H1 (cell line): Measurements from ENCODE around the gene MTG1. TPM values are rescaled to one million over a fixed set of nuclear protein-coding genes. Genes with fewer than 3 reads are reported as not detected.
"Not testable (repeated sequence)": the region's sequence is repeated elsewhere in the genome, so short reads cannot be mapped to it uniquely, and the experiment has no call there.

ENCODE experiments used
- CTCF ChIA-PET: fragments of 300-600 bp; sonication (Branson Sonifier 250); formaldehyde crosslinking; loops from one replicate; lab custom pipeline; 2021; ENCODE audit not compliant: partially characterized antibody; lab: Charles Lee
- POLR2A ChIA-PET: fragments of 300-600 bp; sonication (Branson Sonifier 250); formaldehyde crosslinking; loops from one replicate; lab custom pipeline; 2021; ENCODE audit warnings: inconsistent platforms; ENCODE audit not compliant: partially characterized antibody; lab: Charles Lee
- DNase-seq, 2 experiments: peaks; one replicate each; pipeline versions ENCODE4 v3.0.0 to v3.0.0-alpha.2; 2010 to 2022; ENCODE audit warnings: low spot score in 2 of 2, low read depth in 1 of 2, mixed read lengths in 1 of 2
- FAIRE-seq: peaks from 2 replicates; lab custom pipeline; 2011; peaks lifted over from hg19 to GRCh38; lab: Jason Lieb, UNC
- H2AFZ ChIP-seq: 2 replicates; pipeline ENCODE4 v1.8.1; 2012; ENCODE audit warnings: low read length, inconsistent platforms
- H2AK5ac ChIP-seq: 2 replicates; pipeline ENCODE4 v1.6.1; 2013; ENCODE audit warnings: low read depth, low read length
- H2BK120ac ChIP-seq: replicated peaks from 2 replicates; pipeline ENCODE3; 2013; ENCODE audit warnings: low read depth, low read length, inconsistent platforms
- H2BK12ac ChIP-seq: 2 replicates; pipeline ENCODE4 v1.6.1; 2013; ENCODE audit warnings: low read depth, low read length
- H2BK15ac ChIP-seq: 2 replicates; pipeline ENCODE4 v1.6.1; 2013; ENCODE audit warnings: low read length
- H2BK20ac ChIP-seq: 2 replicates; pipeline ENCODE4 v1.6.1; 2013; ENCODE audit warnings: low read length
- H2BK5ac ChIP-seq: 2 replicates; pipeline ENCODE4 v1.6.1; 2013; ENCODE audit warnings: low read depth, low read length
- H3K14ac ChIP-seq: 2 replicates; pipeline ENCODE4 v1.6.1; 2013; ENCODE audit warnings: inconsistent platforms; ENCODE audit not compliant: insufficient read length
- H3K18ac ChIP-seq: 2 replicates; pipeline ENCODE4 v1.6.1; 2013; ENCODE audit warnings: low read length; ENCODE audit errors: extremely low read depth
- H3K23ac ChIP-seq: 2 replicates; pipeline ENCODE4 v1.6.1; 2013; ENCODE audit warnings: inconsistent platforms; ENCODE audit not compliant: insufficient read length
- H3K23me2 ChIP-seq: 2 replicates; pipeline ENCODE4 v1.6.1; 2013; ENCODE audit warnings: low read depth, low read length
- H3K27ac ChIP-seq: 2 replicates; pipeline ENCODE4 v1.6.1; 2011; ENCODE audit warnings: low read depth, low read length, inconsistent platforms
- H3K27me3 ChIP-seq, 4 experiments: replicated peaks in 1 of 4; 1 replicate in 1 of 4; 2 replicates in 3 of 4; pipeline versions ENCODE4 v1.6.1 to v1.8.1; 2011 to 2013; ENCODE audit warnings: low read length in 3 of 4, mild to moderate bottlenecking in 3 of 4, inconsistent platforms in 2 of 4, mixed read lengths in 2 of 4, moderate library complexity in 1 of 4; ENCODE audit not compliant: control insufficient read depth in 3 of 4, insufficient read depth in 3 of 4; ENCODE audit errors: extremely low read depth in 1 of 4
- H3K36me3 ChIP-seq, 4 experiments: 2 replicates each; pipeline versions ENCODE4 v1.6.1 to v1.8.1; 2011 to 2013; ENCODE audit warnings: mild to moderate bottlenecking in 4 of 4, low read length in 3 of 4, moderate library complexity in 2 of 4, control low read depth in 1 of 4, inconsistent platforms in 1 of 4; ENCODE audit not compliant: insufficient read depth in 4 of 4, control insufficient read depth in 2 of 4
- H3K4ac ChIP-seq: replicated peaks from 2 replicates; pipeline ENCODE3; 2013; ENCODE audit warnings: low read length, low read depth, mixed read lengths, inconsistent platforms; ENCODE audit not compliant: insufficient read length
- H3K4me1 ChIP-seq, 4 experiments: replicated peaks in 1 of 4; 1 replicate in 1 of 4; 2 replicates in 3 of 4; pipeline versions ENCODE4 v1.6.1 to v1.8.1; 2011 to 2013; ENCODE audit warnings: low read length in 3 of 4, inconsistent platforms in 2 of 4, mixed read lengths in 1 of 4; ENCODE audit not compliant: insufficient read depth in 4 of 4, control insufficient read depth in 3 of 4
- H3K4me2 ChIP-seq, 2 experiments: 2 replicates each; pipeline versions ENCODE4 v1.6.1 to v1.8.1; 2011 to 2013; ENCODE audit warnings: low read depth in 2 of 2, low read length in 2 of 2, control low read depth in 1 of 2, inconsistent platforms in 1 of 2, mild to moderate bottlenecking in 1 of 2; ENCODE audit not compliant: insufficient read depth in 1 of 2
- H3K4me3 ChIP-seq, 4 experiments: fragments of 200-600, 300-600 bp in 1 of 4; sonication (generic), shearing (Covaris generic), sonication (Bioruptor Twin) in 1 of 4; 2 replicates each; pipeline versions ENCODE4 v1.5.1 to v1.8.1; 2011 to 2016; ENCODE audit warnings: low read length in 4 of 4, low read depth in 3 of 4, control low read depth in 2 of 4, inconsistent platforms in 2 of 4, mild to moderate bottlenecking in 2 of 4, mixed read lengths in 1 of 4, moderate library complexity in 1 of 4; ENCODE audit not compliant: insufficient read depth in 2 of 4; ENCODE audit errors: extremely low read depth in 1 of 4
- H3K56ac ChIP-seq: replicated peaks from 2 replicates; pipeline ENCODE3; 2013; ENCODE audit warnings: low read depth, mild to moderate bottlenecking, mixed read lengths, low read length, inconsistent platforms; ENCODE audit not compliant: insufficient read length
- H3K79me1 ChIP-seq: 2 replicates; pipeline ENCODE4 v1.6.1; 2013; ENCODE audit warnings: low read depth, low read length, control low read depth
- H3K79me2 ChIP-seq, 2 experiments: 2 replicates each; pipeline versions ENCODE4 v1.6.1 to v1.8.1; 2012 to 2013; ENCODE audit warnings: low read length in 2 of 2, mild to moderate bottlenecking in 2 of 2, inconsistent platforms in 1 of 2; ENCODE audit not compliant: insufficient read depth in 2 of 2, control insufficient read depth in 1 of 2
- H3K9ac ChIP-seq, 4 experiments: replicated peaks in 1 of 4; 1 replicate in 1 of 4; 2 replicates in 3 of 4; pipeline versions ENCODE4 v1.6.1 to v1.8.1; 2011 to 2013; ENCODE audit warnings: low read depth in 3 of 4, low read length in 3 of 4, control low read depth in 2 of 4, mild to moderate bottlenecking in 2 of 4, moderate library complexity in 2 of 4, inconsistent platforms in 1 of 4; ENCODE audit errors: extremely low read depth in 1 of 4
- H3K9me3 ChIP-seq, 2 experiments: 2 replicates each; pipeline versions ENCODE4 v1.6.1 to v1.8.1; 2012 to 2013; ENCODE audit warnings: mild to moderate bottlenecking in 2 of 2, moderate library complexity in 2 of 2, control low read depth in 1 of 2, inconsistent platforms in 1 of 2, low read depth in 1 of 2, low read length in 1 of 2, mixed read lengths in 1 of 2; ENCODE audit not compliant: insufficient read depth in 2 of 2
- H4K20me1 ChIP-seq, 2 experiments: replicated peaks in 1 of 2; 2 replicates each; pipeline versions ENCODE3 to v1.8.1; 2011 to 2013; ENCODE audit warnings: inconsistent platforms in 2 of 2, low read length in 2 of 2, mild to moderate bottlenecking in 1 of 2; ENCODE audit not compliant: insufficient read depth in 2 of 2, control insufficient read depth in 1 of 2
- H4K5ac ChIP-seq: 2 replicates; pipeline ENCODE4 v1.6.1; 2013; ENCODE audit warnings: low read length, low read depth, mixed read lengths, inconsistent platforms; ENCODE audit not compliant: insufficient read length
- H4K8ac ChIP-seq: 2 replicates; pipeline ENCODE4 v1.8.0; 2013; ENCODE audit warnings: mild to moderate bottlenecking, moderate library complexity, low read length, inconsistent platforms; ENCODE audit not compliant: insufficient read depth; ENCODE audit errors: extremely low read depth
- H4K91ac ChIP-seq: replicated peaks from 2 replicates; pipeline ENCODE3; 2013; ENCODE audit warnings: low read length, mixed read lengths, inconsistent platforms; ENCODE audit not compliant: insufficient read length
- ASH2L ChIP-seq: fragments of 200-600, 300-600 bp; sonication (generic); IDR thresholded peaks from one replicate; pipeline ENCODE4 v1.7.1; 2017; ENCODE audit warnings: low read length
- CHD2 ChIP-seq: IDR thresholded peaks from 2 replicates; pipeline ENCODE4 v1.6.1; 2012; ENCODE audit warnings: low read length, improper control_type of control experiment
- HDAC6 ChIP-seq: IDR thresholded peaks from one replicate; pipeline ENCODE4 v1.7.1; 2012; ENCODE audit warnings: low read depth, mild to moderate bottlenecking, inconsistent platforms, low read length, moderate library complexity
- RBBP5 ChIP-seq: IDR thresholded peaks from 2 replicates; pipeline ENCODE4 v1.7.1; 2012; ENCODE audit warnings: low read depth, mild to moderate bottlenecking, inconsistent platforms, low read length, moderate library complexity, borderline replicate concordance
- WGBS, 2 experiments: shearing (Covaris generic) in 1 of 2; methylation state at CpG; one replicate each; pipeline versions ENCODE4 v1.1.6 to v1.1.7; 2013 to 2015; ENCODE audit warnings: low lambda C conversion rate in 2 of 2, mixed read lengths in 2 of 2, inconsistent platforms in 1 of 2, low coverage in 1 of 2, missing lambda C conversion rate in 1 of 2; ENCODE audit not compliant: insufficient replicate concordance in 2 of 2, insufficient coverage in 1 of 2, insufficient read length in 1 of 2; ENCODE audit errors: extremely low coverage in 1 of 2, missing lambda C conversion rate in 1 of 2; 5-methylcytosine and 5-hydroxymethylcytosine counted together
- polyA plus RNA-seq, 7 experiments: library from polyadenylated mRNA; depleted of rRNA in 3 of 7; stranded (reverse) in 5 of 7; unstranded in 2 of 7; fragments of >200 nt in 5 of 7; fragments of 200-250 nt in 2 of 7; gene quantifications; 1 replicate in 5 of 7; 2 replicates in 1 of 7; 4 replicates in 1 of 7; pipeline versions ENCODE4 v1.2.1 to v1.2.3, GENCODE V29; 2011 to 2013; ENCODE audit warnings: missing spikeins in 2 of 7, mixed read lengths in 2 of 7
- total RNA-seq: library from RNA; stranded (reverse); fragmentation: NEBNext Ultra II Directional; extraction: Animal tissue kit (Norgen Biotek cat#: 25700); gene quantifications from 2 replicates; pipeline ENCODE4 v1.2.1, GENCODE V29; 2021

Gene MTG1
- total and polyA plus RNA-seq, 2 of the 8 experiments (the other 6 are each of a cell fraction or from before 2014, with no cell fraction given) = 56.6 to 81.6 TPM

- TF ChIP-seq RBBP5 = no peak
- no peak for TF ChIP-seq HDAC6
- no peak for TF ChIP-seq ASH2L
- TF ChIP-seq CHD2 = no peak
Measured at GRCh38 chr10:133440633-133441285, 46.8 kb downstream of the MTG1 start (continued).

GRCh38 chr10:133441356-133441755 is 47.4 kb downstream of the MTG1 start:
- H3K4me3 ChIP-seq, H4K91ac ChIP-seq, H3K14ac ChIP-seq, H3K4me2 ChIP-seq, H2BK12ac ChIP-seq, POLR2A ChIA-PET, FAIRE-seq, H4K8ac ChIP-seq, DNase-seq, H2AK5ac ChIP-seq, H2BK15ac ChIP-seq, H2BK20ac ChIP-seq, H3K36me3 ChIP-seq, H3K18ac ChIP-seq, H3K9ac ChIP-seq, H3K56ac ChIP-seq, H3K23me2 ChIP-seq, H2BK120ac ChIP-seq, H2BK5ac ChIP-seq, H3K27ac ChIP-seq, H4K5ac ChIP-seq, H3K23ac ChIP-seq, H3K79me2 ChIP-seq, H3K27me3 ChIP-seq, H3K4me1 ChIP-seq, H3K79me1 ChIP-seq, H2AFZ ChIP-seq, H4K20me1 ChIP-seq, H3K4ac ChIP-seq: not testable (repeated sequence)
- H3K9me3 ChIP-seq = peaks cover 65 to 88% of the 10 kb centered on the region in 2 experiments
- CTCF ChIA-PET = interaction anchor here (0.6 kb wide), 2 partner anchors 112 to 635 kb away, joined by 3 read pairs; no protein-coding TSS in a partner anchor
- WGBS, 2 experiments = 87% methylated on average over 6 of the region's 21 CpGs; no CpG with 5 or more reads in 1 of the 2 experiments
